K562 (cell line): ENCODE results near the gene PFKFB2. TPM values are rescaled to one million over a fixed set of nuclear protein-coding genes. Genes with fewer than 3 reads are reported as not detected.

Experiments used
- ATAC-seq: fragments of 200-7000 bp; cut with Tn5 transposase; 3 replicates; pipeline ENCODE4 v1.9.1; 2020; ENCODE audit warnings: moderate library complexity
- BruUV-seq: library from RNA; stranded (reverse); fragments of 400-500 nt; replicated peaks from 2 replicates; lab custom pipeline; 2021; lab: Mats Ljungman, UMichigan
- CTCF ChIA-PET: fragments of 300-600 bp; formaldehyde crosslinking; extraction: SDS; loops from one replicate; lab custom pipeline; 2021; ENCODE audit warnings: low intra/inter-chr PET ratio; lab: Yijun Ruan, JAX
- POLR2A ChIA-PET: fragments of 300-600, 350-650 bp; sonication (Branson Sonifier 250); formaldehyde crosslinking; extraction: SDS; loops from one replicate; lab custom pipeline; 2021; ENCODE audit warnings: antibody characterized with exemption, inconsistent platforms; lab: Yijun Ruan, JAX
- DNase-seq, 4 experiments: peaks; one replicate each; pipeline versions ENCODE4 v3.0.0 to v3.0.0-alpha.2; 2011 to 2018; ENCODE audit warnings: low spot score in 3 of 4, mixed read lengths in 3 of 4; ENCODE audit errors: extremely low read depth in 1 of 4
- FAIRE-seq: peaks from 2 replicates; lab custom pipeline; 2011; peaks lifted over from hg19 to GRCh38; lab: Jason Lieb, UNC
- H2AFZ ChIP-seq: 2 replicates; pipeline ENCODE4 v1.6.0; 2011; ENCODE audit warnings: low read depth, low read length, control low read depth, inconsistent platforms
- H3K27ac ChIP-seq: fragments of 200-600 bp; 3 replicates; pipeline ENCODE4 v1.8.0; 2011; ENCODE audit warnings: low read depth, mild to moderate bottlenecking, control low read depth, inconsistent platforms, low read length, moderate library complexity, mixed read lengths; ENCODE audit errors: extremely low read depth
- H3K27me3 ChIP-seq, 2 experiments: fragments of 300-600 bp in 1 of 2; 2 replicates in 1 of 2; 3 replicates in 1 of 2; pipeline versions ENCODE4 v1.6.0 to v1.8.0; 2011; ENCODE audit warnings: inconsistent platforms in 2 of 2, low read length in 2 of 2, mild to moderate bottlenecking in 1 of 2, mixed read lengths in 1 of 2, moderate library complexity in 1 of 2; ENCODE audit not compliant: control insufficient read depth in 2 of 2, insufficient read depth in 2 of 2
- H3K36me3 ChIP-seq: fragments of 300-600 bp; 3 replicates; pipeline ENCODE4 v1.8.0; 2011; ENCODE audit warnings: mild to moderate bottlenecking, low read length, inconsistent platforms; ENCODE audit not compliant: control insufficient read depth, insufficient read depth
- H3K4me1 ChIP-seq, 2 experiments: fragments of 200-600 bp in 1 of 2; replicated peaks in 1 of 2; 2 replicates in 1 of 2; 3 replicates in 1 of 2; pipeline versions ENCODE4 v1.5.1 to v1.8.0; 2011; ENCODE audit warnings: inconsistent platforms in 2 of 2, low read length in 2 of 2, mild to moderate bottlenecking in 1 of 2, mixed read lengths in 1 of 2, moderate library complexity in 1 of 2; ENCODE audit not compliant: control insufficient read depth in 2 of 2, insufficient read depth in 2 of 2
- H3K4me2 ChIP-seq: 2 replicates; pipeline ENCODE4 v1.6.1; 2011; ENCODE audit warnings: low read length, control low read depth, inconsistent platforms, mixed read lengths; ENCODE audit not compliant: insufficient read depth
- H3K4me3 ChIP-seq: fragments of 200-600 bp; sonication (generic), shearing (Covaris generic); 2 replicates; pipeline ENCODE4 v1.5.1; 2016; ENCODE audit warnings: control low read depth, inconsistent platforms
- H3K79me2 ChIP-seq: fragments of 200-600 bp; 3 replicates; pipeline ENCODE4 v1.8.0; 2011; ENCODE audit warnings: low read length, inconsistent platforms; ENCODE audit not compliant: control insufficient read depth, insufficient read depth
- H3K9ac ChIP-seq, 2 experiments: 2 replicates each; pipeline versions ENCODE4 v1.6.0 to v1.6.1; 2011; ENCODE audit warnings: low read depth in 2 of 2, low read length in 2 of 2, control low read depth in 1 of 2, inconsistent platforms in 1 of 2, mild to moderate bottlenecking in 1 of 2, mixed read lengths in 1 of 2; ENCODE audit not compliant: insufficient read depth in 1 of 2
- H3K9me1 ChIP-seq: one replicate; pipeline ENCODE4 v1.6.0; 2011; ENCODE audit warnings: inconsistent platforms, mild to moderate bottlenecking, low read length, moderate library complexity; ENCODE audit not compliant: control insufficient read depth, insufficient read depth
- H3K9me3 ChIP-seq: replicated peaks from 2 replicates; pipeline ENCODE4 v1.5.1; 2011; ENCODE audit warnings: low read depth, low read length, inconsistent platforms; ENCODE audit not compliant: control insufficient read depth, insufficient read depth
- H4K20me1 ChIP-seq: replicated peaks from 2 replicates; pipeline ENCODE4 v1.6.1; 2011; ENCODE audit warnings: low read length, inconsistent platforms, mixed read lengths; ENCODE audit not compliant: control insufficient read depth, insufficient read depth
- BRD9 ChIP-seq: fragments of 450-650 bp; IDR thresholded peaks from 2 replicates; pipeline ENCODE4 v1.6.1; 2018; ENCODE audit warnings: low read depth; ENCODE audit not compliant: partially characterized antibody
- KLF10 ChIP-seq: fragments of 250-450 bp; sonication (Bioruptor Pico); IDR thresholded peaks from 2 replicates; pipeline ENCODE4 v1.6.1; 2021; ENCODE audit warnings: matching md5 sums
- LEF1 ChIP-seq: fragments of 450-650 bp; IDR thresholded peaks from 2 replicates; pipeline ENCODE4 v1.6.1; 2016; ENCODE audit warnings: mild to moderate bottlenecking
- MTA1 ChIP-seq: fragments of 450-650 bp; IDR thresholded peaks from 2 replicates; pipeline ENCODE4 v1.6.1; 2017; ENCODE audit warnings: borderline replicate concordance
- NBN ChIP-seq: fragments of 450-650 bp; IDR thresholded peaks from 2 replicates; pipeline ENCODE4 v1.6.1; 2016; ENCODE audit warnings: low read depth, mild to moderate bottlenecking
- NR1H2 ChIP-seq: sonication (generic); formaldehyde crosslinking; IDR thresholded peaks from 2 replicates; pipeline ENCODE4 v1.4.0; 2020; ENCODE audit warnings: mild to moderate bottlenecking, missing genetic modification reagents
- POLR2AphosphoS5 ChIP-seq: IDR thresholded peaks from 2 replicates; pipeline ENCODE4 v1.6.1; 2011; ENCODE audit warnings: mild to moderate bottlenecking, low read depth, low read length, moderate library complexity; ENCODE audit not compliant: control insufficient read depth, insufficient read depth
- PRPF4 ChIP-seq: fragments of 200-400 bp; formaldehyde crosslinking; IDR thresholded peaks from one replicate; pipeline ENCODE4 v1.6.1; 2017; ENCODE audit warnings: low read length, low read depth, mild to moderate bottlenecking; ENCODE audit not compliant: insufficient read depth, poor library complexity, severe bottlenecking
- SMARCB1 ChIP-seq: IDR thresholded peaks from 2 replicates; pipeline ENCODE4 v1.6.1; 2011; ENCODE audit warnings: improper control_type of control experiment, low read depth; ENCODE audit not compliant: insufficient read length
- SMC3 ChIP-seq: conservative IDR thresholded peaks from 2 replicates; pipeline ENCODE4 v1.6.1; 2011; ENCODE audit warnings: low read depth, low read length, improper control_type of control experiment; ENCODE audit not compliant: insufficient read depth
- SNRNP70 ChIP-seq: fragments of 200-400 bp; formaldehyde crosslinking; optimal IDR thresholded peaks from 2 replicates; pipeline ENCODE3; 2017; ENCODE audit warnings: low read depth, low read length
- SPI1 ChIP-seq: IDR thresholded peaks from 2 replicates; pipeline ENCODE4 v1.6.1; 2011; ENCODE audit warnings: low read depth, low read length, control low read depth, borderline replicate concordance
- ZNF316 ChIP-seq: fragments of 450-650 bp; IDR thresholded peaks from 2 replicates; pipeline ENCODE4 v1.6.1; 2016
- ZNF518B ChIP-seq: fragments of 250-450 bp; sonication (Bioruptor Pico); IDR thresholded peaks from 2 replicates; pipeline ENCODE4 v1.5.0; 2021; ENCODE audit warnings: mild to moderate bottlenecking, moderate library complexity
- WGBS: fragments of 100-300 bp; shearing (Covaris generic); methylation state at CpG from one replicate; pipeline ENCODE4 v1.1.6; 2016; ENCODE audit warnings: low coverage, mixed read lengths; ENCODE audit not compliant: insufficient coverage; ENCODE audit errors: missing lambda C conversion rate; 5-methylcytosine and 5-hydroxymethylcytosine counted together
- in situ Hi-C: fragments of 300-500 bp; cut with MboI; formaldehyde crosslinking; loops from 4 replicates; pipeline ENCODE4 v1.15.0; 2018; ENCODE audit warnings: inconsistent platforms, mixed read lengths
- intact Hi-C: fragments of 100-400 bp; cut with micrococcal nuclease; formaldehyde crosslinking; loops from 2 replicates; pipeline ENCODE4 v1.14.2; 2022
- polyA plus RNA-seq, 8 experiments: library from polyadenylated mRNA; depleted of rRNA in 4 of 8; stranded (reverse) in 5 of 8; unstranded in 3 of 8; fragments of >200 nt; fragmentation: Nextera tagmentation in 2 of 8; fragmentation: Illumina TruSeq in 1 of 8; extraction: Ambion mirVana in 2 of 8; extraction: Trizol in 1 of 8; gene quantifications; 2 replicates each; pipeline versions ENCODE4 v1.2.1 to v1.2.3, GENCODE V29; 2011 to 2014; ENCODE audit warnings: inconsistent platforms in 1 of 8, missing spikeins in 1 of 8
- total RNA-seq, 7 experiments: library from RNA; depleted of rRNA in 6 of 7; stranded (reverse); fragments of >200 nt in 6 of 7; fragmentation: Illumina TruSeq in 2 of 7; extraction: Trizol in 2 of 7; gene quantifications; 2 replicates each; pipeline versions ENCODE4 v1.2.1 to v1.2.3, GENCODE V29; 2011 to 2021; ENCODE audit warnings: low replicate concordance in 1 of 7
- TF ChIP-seq, protein P1 (sequence below): fragments of 450-650 bp; formaldehyde crosslinking; IDR thresholded peaks from 2 replicates; pipeline ENCODE4 v1.4.0; 2020; ENCODE audit warnings: mild to moderate bottlenecking

PFKFB2 gene
- total and polyA plus RNA-seq, 9 of the 15 experiments (the other 6 are each of a cell fraction or from before 2014, with no cell fraction given) = 6.9 to 26.0 (median 16.4) TPM

DNA sequence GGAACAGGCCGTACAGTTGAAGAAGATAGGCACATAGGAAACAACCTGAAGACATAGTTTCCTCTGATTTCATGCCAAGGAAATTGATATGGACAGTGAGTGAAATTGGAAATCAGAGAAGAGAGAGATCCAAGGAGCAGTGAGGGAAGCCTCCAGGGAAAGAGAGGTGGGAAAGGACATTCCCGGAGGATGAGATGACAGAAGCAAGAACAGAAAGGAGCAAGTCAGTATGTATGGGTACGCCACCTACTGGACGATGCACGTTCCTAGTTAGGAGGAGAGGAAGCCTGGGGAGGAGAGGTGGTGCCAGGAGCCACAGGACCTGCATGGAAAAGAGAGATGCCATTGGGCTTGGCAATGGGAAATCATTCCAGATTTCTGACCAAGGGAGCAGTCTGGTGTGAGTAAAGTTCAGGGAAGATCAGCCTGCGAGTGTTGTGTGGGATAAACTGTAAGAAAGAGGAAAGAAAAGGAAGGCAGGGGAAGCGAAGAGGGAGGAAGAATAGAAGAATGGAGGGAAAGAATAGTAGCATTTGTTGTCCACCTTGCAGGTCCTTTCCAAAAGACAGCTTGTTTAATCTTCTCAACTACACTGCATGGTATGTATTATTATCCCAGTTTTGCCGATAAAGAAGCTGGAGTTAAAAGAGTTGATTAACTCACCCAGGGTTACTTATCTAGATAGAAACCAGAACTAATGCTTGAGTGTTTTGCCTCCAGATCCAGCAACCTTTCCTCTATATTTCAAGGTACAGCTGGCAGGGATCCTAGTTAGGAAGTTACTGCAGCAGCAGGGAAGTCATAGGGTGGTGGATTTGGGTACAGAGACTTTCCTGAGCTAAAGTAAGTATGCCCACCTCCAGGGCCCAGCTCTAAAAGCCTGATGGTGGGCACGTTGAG lies 47.9 kb upstream of the PFKFB2 start:
- Histone ChIP-seq H3K9ac (peak overlapping the region in 1 of 2 experiments; percentile 23; a peak in 1 of 4 replicates), H3K4me1 (peaks cover 6 to 41% of the 10 kb centered on the region in 2 experiments; a peak in 4 of 5 replicates), H4K20me1 (no peaks in the 10 kb centered on the region), H3K9me3 (no peaks in the 10 kb centered on the region), H3K4me2 (peak overlapping the region; percentile 46; the same call in 1 of the 2 replicates), H3K27ac (no peak overlapping the region; the same call in 2 of the 3 replicates), H3K79me2 (no peaks in the 10 kb centered on the region), H3K36me3 (no peaks in the 10 kb centered on the region), H2AFZ (peak overlapping the region; percentile 98), H3K9me1 (no peaks in the 10 kb centered on the region), H3K27me3 (no peaks in the 10 kb centered on the region), H3K4me3 (no peak overlapping the region)
- intact Hi-C loops = no loop called here
- peak; percentile 70 to 88 (median 74) for DNase-seq
- ATAC-seq = peak; percentile 91
- CTCF ChIA-PET = interaction anchor here (1.3 kb wide), 1 partner anchor 48 kb away, joined by 5 read pairs; the partner anchor contains the start of gene PFKFB2
- BruUV-seq = no TSS peak
- 27% methylated on average over 9 of the region's 9 CpGs for WGBS
- POLR2A ChIA-PET = interaction anchor here (0.6 to 2.2 kb wide), 4 partner anchors 15 to 173 kb away, joined by 3 to 11 read pairs (median 4); no protein-coding TSS in a partner anchor
- peak; percentile 95 for FAIRE-seq
- in situ Hi-C loops = no loop called here
- TF ChIP-seq SNRNP70 (no peak), ZNF518B (CRISPR knock-in tag) (no peak), SMC3 (peak; percentile 52; the same call in 1 of the 2 replicates), KLF10 (CRISPR knock-in tag) (no peak), POLR2AphosphoS5 (no peak), BRD9 (peak; percentile 20), PRPF4 (no peak), LEF1 (no peak), NR1H2 (CRISPR knock-in tag) (no peak), ZNF316 (peak; percentile 44; the same call in 1 of the 2 replicates), MTA1 (peak; percentile 59), SPI1 (peak; percentile 70), NBN (peak; percentile 79), SMARCB1 (no peak)
- TF ChIP-seq, protein P1, sequence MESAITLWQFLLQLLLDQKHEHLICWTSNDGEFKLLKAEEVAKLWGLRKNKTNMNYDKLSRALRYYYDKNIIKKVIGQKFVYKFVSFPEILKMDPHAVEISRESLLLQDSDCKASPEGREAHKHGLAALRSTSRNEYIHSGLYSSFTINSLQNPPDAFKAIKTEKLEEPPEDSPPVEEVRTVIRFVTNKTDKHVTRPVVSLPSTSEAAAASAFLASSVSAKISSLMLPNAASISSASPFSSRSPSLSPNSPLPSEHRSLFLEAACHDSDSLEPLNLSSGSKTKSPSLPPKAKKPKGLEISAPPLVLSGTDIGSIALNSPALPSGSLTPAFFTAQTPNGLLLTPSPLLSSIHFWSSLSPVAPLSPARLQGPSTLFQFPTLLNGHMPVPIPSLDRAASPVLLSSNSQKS (CRISPR knock-in tag) = no peak
